Heart right ventricle (tissue), 16 donors: ENCODE data around the gene CEP170. TPM values are rescaled to one million over a fixed set of nuclear protein-coding genes. Genes with fewer than 3 reads are reported as not detected.
A peak's percentile ranks its signal among the peaks of the same experiment; 100 is the strongest.

Experiments used
- ATAC-seq, 8 donors: fragments of 200-7000 bp; cut with Tn5 transposase; one replicate each; pipeline ENCODE4 v1.9.1; 2020; ENCODE audit warnings: mild to moderate bottlenecking in 8 of 8, moderate library complexity in 8 of 8, moderate number of reproducible peaks in 1 of 8
- DNase-seq, 2 donors: peaks; one replicate each; pipeline ENCODE4 v3.0.0-alpha.2; 2020
- H3K27ac ChIP-seq, 10 donors: fragments of 200-600 bp; sonication (generic) in 2 of 10; one replicate each; pipeline versions ENCODE4 v1.5.0 to v1.8.0; 2020 to 2022; ENCODE audit warnings: mild to moderate bottlenecking in 3 of 10
- H3K27me3 ChIP-seq, 7 donors: fragments of 200-600 bp; one replicate each; pipeline ENCODE4 v1.8.0; 2021 to 2022; ENCODE audit warnings: mild to moderate bottlenecking in 2 of 7
- H3K36me3 ChIP-seq, 9 donors: fragments of 200-600 bp; sonication (generic) in 1 of 9; one replicate each; pipeline versions ENCODE4 v1.5.0 to v1.8.0; 2020 to 2022; ENCODE audit warnings: mild to moderate bottlenecking in 2 of 9
- H3K4me1 ChIP-seq, 9 donors: fragments of 200-600 bp; sonication (generic) in 1 of 9; one replicate each; pipeline versions ENCODE4 v1.5.0 to v1.8.0; 2020 to 2022; ENCODE audit warnings: mild to moderate bottlenecking in 4 of 9
- H3K4me3 ChIP-seq, 10 donors: fragments of 200-600 bp; sonication (generic) in 2 of 10; one replicate each; pipeline versions ENCODE4 v1.5.0 to v1.8.0; 2020 to 2022; ENCODE audit warnings: mild to moderate bottlenecking in 7 of 10, moderate library complexity in 2 of 10
- H3K9me3 ChIP-seq, 11 donors: fragments of 200-600 bp in 10 of 11; sonication (generic) in 2 of 11; one replicate each; pipeline versions ENCODE4 v1.5.0 to v1.8.0; 2013 to 2022; ENCODE audit warnings: mild to moderate bottlenecking in 2 of 11, control low read depth in 1 of 11, moderate library complexity in 1 of 11
- WGBS, 2 donors: extraction: QIAGEN DNeasy Blood & Tissue Kit; methylation state at CpG; one replicate each; pipeline ENCODE4 v1.1.7; 2013; ENCODE audit warnings: inconsistent platforms in 1 of 2; 5-methylcytosine and 5-hydroxymethylcytosine counted together
- intact Hi-C, 10 donors: fragments of 100-400 bp; cut with DNase I; formaldehyde crosslinking; loops; one replicate each; pipeline versions ENCODE4 v1.11.1 to v1.14.2; 2022
- long read RNA-seq, 3 donors: library from polyadenylated mRNA; unstranded; transcript quantifications; one replicate each; pipeline ENCODE4 v2.0.0, GENCODE V29; 2020 to 2021
- polyA plus RNA-seq, 2 donors: library from polyadenylated mRNA; stranded (reverse); fragments of 200-250 nt; gene quantifications; one replicate each; pipeline ENCODE4 v1.2.3, GENCODE V29; 2013
- total RNA-seq, 10 donors: library from RNA; stranded (reverse); fragmentation: NEBNext Ultra II Directional in 3 of 10; extraction: Animal tissue kit (Norgen Biotek cat#: 25700) in 3 of 10; gene quantifications; one replicate each; pipeline versions ENCODE4 v1.2.1 to v1.2.4, GENCODE V29; 2021 to 2023
- TF ChIP-seq, protein P1 (sequence below), 9 donors: fragments of 200-600 bp; sonication (generic) in 2 of 9; IDR thresholded peaks; one replicate each; pipeline versions ENCODE4 v1.5.0 to v1.8.0; 2021 to 2022; ENCODE audit warnings: antibody characterized with exemption in 9 of 9, mild to moderate bottlenecking in 5 of 9, moderate library complexity in 1 of 9
- donor health status: Arrhythmogenic right ventricular cardiomyopathy.
- donor health status: ischemic (EF 13 %, LVEDD 7.1; RV severe dilation, severe dysfunction).
- donor health status: healthy with polysubstance abuse.
- donor health status: DM: no; HTN: yes; CAD: no.
- donor health status: DM: no; HTN: no; CAD: no.
- donor health status: ischemic (EF 25% LVEDD 6.9; RV normal size, moderate dysfunction).
- donor health status: ischemic (EF 25% LVEDD 5.7; RV mildly dilated, moderate dysfunction).
- donor health status: healthy.
- donor health status: DM: yes; HTN: yes; CAD: no.
- donor health status: Ischemic cardiomyopathy.
- donor health status: ischemic (EF 35%, LVEDD 5.7; RV mildly dilated, moderate dysfunction).
- donor health status: nonischemic (EF 11% LVEDD 7.7; RV severe dilation, severe dysfunction).
- donor health status: DM: yes; HTN: yes; CAD: no.
- donor health status: PGD.
- donor health status: ischemic (EF 29% LVEDD 5.4; RV normal size, mild dysfunction).
- donor health status: nonischemic (EF 23%, LVEDD 6.1; RV moderate dilation, normal function).

Gene CEP170
- total RNA-seq (10 to 100 TPM; 37.2 to 75.5 (median 56.0) TPM), polyA plus RNA-seq (10 to 100 TPM in 1 of 2 donors, 1 to 10 TPM in 1; 7.3 to 35.4 TPM)
- long read RNA-seq, donor 1, partial matches to known transcripts = 5 of 8 reads
- long read RNA-seq, donor 1, other reads (novel, unspliced or antisense) = 2 of 8 reads
- long read RNA-seq, donor 2, partial matches to known transcripts = 12 of 23 reads
- long read RNA-seq, donor 2, other reads (novel, unspliced or antisense) = 10 of 23 reads
- long read RNA-seq, donor 3, partial matches to known transcripts = 22 of 45 reads
- long read RNA-seq, donor 3, other reads (novel, unspliced or antisense) = 19 of 45 reads

DNA sequence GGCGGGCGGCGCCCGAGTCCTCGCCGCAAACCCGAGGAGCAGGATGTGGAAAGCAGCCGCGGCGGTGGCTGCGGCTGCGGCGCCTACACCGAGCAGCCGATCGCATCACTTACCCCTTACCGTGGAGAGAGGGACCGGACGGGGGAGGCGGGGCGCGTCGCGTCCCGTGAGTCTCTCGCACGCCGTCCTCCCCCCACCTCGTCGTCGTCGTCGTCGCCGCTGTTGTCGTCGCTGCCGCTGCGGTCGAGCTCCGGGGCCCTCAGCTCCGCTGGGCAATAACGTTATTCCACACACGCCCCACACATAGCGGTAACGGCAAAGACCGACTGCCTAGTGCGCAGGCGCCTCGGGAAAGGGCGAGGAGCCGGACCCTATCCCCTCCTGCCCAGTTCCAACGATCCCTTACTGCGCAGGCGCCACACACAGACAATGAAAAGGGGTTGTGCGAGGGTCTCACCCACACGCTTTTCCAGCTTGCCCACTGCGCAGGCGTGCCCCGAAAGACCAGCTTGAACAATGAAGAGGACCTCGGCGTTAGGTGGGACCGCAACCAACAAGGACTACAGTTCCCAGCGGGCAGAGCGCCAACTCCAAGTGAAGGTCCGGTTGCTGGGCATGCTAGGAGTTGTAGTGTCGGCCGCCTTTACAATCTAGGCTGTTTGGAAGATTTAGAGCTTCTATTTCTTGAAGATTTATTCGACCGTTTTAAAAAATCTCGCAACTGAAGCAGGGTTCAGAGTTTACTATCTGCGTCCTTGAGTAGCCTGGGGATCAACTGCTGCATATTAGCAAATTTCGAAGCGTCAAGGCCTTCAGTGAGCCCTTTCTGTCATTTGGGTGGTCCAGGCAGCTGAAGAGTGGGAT lies at the start of gene CEP170:
Gene CEP170 (minus strand): TSS at position 355 of the 864 bp plus-strand sequence. CDS start 30,001 bp downstream, outside the sequence.
- Histone ChIP-seq H3K36me3 (no peaks in the 10 kb centered on the region), H3K9me3 (no peaks in the 10 kb centered on the region), H3K4me3 (peak within 1 kb of the TSS; percentile 69 to 95 (median 86)), H3K27me3 (no peaks in the 10 kb centered on the region), H3K27ac (peak within 1 kb of the TSS; percentile 87 to 99 (median 97)), H3K4me1 (peaks cover 0 to 61% (median 49%) of the 10 kb centered on the region in 9 donors)
- peak; percentile 75 to 92 (median 82) for ATAC-seq
- 0% methylated on average over 70 to 74 of the region's 74 CpGs for WGBS, 2 donors
- intact Hi-C loops = loop anchor here in 1 of 10 donors (5.0 kb wide), 1 partner anchor 38 kb away; no protein-coding TSS in a partner anchor
- peak; percentile 92 to 96 for DNase-seq
- TF ChIP-seq, protein P1, sequence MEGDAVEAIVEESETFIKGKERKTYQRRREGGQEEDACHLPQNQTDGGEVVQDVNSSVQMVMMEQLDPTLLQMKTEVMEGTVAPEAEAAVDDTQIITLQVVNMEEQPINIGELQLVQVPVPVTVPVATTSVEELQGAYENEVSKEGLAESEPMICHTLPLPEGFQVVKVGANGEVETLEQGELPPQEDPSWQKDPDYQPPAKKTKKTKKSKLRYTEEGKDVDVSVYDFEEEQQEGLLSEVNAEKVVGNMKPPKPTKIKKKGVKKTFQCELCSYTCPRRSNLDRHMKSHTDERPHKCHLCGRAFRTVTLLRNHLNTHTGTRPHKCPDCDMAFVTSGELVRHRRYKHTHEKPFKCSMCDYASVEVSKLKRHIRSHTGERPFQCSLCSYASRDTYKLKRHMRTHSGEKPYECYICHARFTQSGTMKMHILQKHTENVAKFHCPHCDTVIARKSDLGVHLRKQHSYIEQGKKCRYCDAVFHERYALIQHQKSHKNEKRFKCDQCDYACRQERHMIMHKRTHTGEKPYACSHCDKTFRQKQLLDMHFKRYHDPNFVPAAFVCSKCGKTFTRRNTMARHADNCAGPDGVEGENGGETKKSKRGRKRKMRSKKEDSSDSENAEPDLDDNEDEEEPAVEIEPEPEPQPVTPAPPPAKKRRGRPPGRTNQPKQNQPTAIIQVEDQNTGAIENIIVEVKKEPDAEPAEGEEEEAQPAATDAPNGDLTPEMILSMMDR (IDR thresholded peaks at IDR 0.05) = no peak

DNA sequence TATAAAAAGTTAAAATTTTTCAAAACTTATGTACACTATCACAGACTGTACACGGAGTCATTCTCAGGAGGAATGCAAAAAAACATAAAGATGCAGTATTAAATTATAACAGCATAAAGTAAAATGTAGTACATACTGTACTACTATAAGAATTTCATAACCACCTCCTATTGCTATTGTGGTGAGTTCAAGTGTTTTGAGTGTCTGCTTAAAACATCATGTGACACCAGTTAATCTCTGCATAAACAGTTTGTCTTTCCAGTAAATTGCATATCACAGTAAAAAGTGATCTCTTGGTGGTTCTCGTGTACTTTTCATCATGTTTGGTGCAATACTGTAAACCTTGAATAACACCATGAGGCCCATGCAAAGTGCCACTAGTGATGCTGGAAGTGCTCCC lies 46.0 kb upstream of the CEP170 start:
- H3K27me3 ChIP-seq = no peaks in the 10 kb centered on the region
- DNase-seq (no peak), ATAC-seq (no peak)
- peaks cover 0 to 85% (median 13%) of the 10 kb centered on the region in 9 donors for H3K36me3 ChIP-seq
- no peaks in the 10 kb centered on the region for H3K4me1 ChIP-seq
- TF ChIP-seq, protein P1 (IDR thresholded peaks at IDR 0.05) = no peak
- peaks cover 0 to 19% (median 0%) of the 10 kb centered on the region in 11 donors for H3K9me3 ChIP-seq
- no peak overlapping the region for H3K4me3 ChIP-seq
- no peak overlapping the region for H3K27ac ChIP-seq
- 94 to 96% methylated on average over 2 of the region's 2 CpGs for WGBS, 2 donors
- intact Hi-C loops = no loop called here

DNA sequence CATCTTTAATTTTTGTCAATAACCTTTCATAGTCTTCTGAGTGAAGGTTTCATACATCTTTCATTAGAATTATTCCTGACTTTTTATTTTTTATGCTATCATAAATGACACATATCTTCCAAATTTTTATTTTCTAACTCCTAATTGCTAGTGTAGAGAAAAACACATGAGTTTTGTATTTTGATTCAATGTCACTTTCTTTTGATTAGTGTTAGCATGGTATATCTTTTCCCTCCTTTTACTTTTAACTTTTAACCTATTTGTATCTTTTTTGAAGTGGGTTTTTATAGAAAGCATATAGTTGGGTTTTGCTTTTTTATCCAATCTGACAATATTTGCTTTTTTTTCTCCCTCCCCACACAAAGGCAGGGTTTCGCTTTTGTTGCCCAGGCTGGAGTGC lies 44.0 kb upstream of the CEP170 start:
- Histone ChIP-seq H3K4me3 (no peak overlapping the region), H3K27ac (no peak overlapping the region), H3K36me3 (peaks cover 0 to 69% (median 18%) of the 10 kb centered on the region in 9 donors), H3K9me3 (peaks cover 0 to 23% (median 0%) of the 10 kb centered on the region in 11 donors), H3K4me1 (no peaks in the 10 kb centered on the region), H3K27me3 (no peaks in the 10 kb centered on the region)
- TF ChIP-seq, protein P1 (IDR thresholded peaks at IDR 0.05) = no peak
- ATAC-seq (no peak), DNase-seq (no peak)
- intact Hi-C loops = no loop called here
- WGBS, 2 donors = 96 to 100% methylated on average over 1 of the region's 1 CpG

DNA sequence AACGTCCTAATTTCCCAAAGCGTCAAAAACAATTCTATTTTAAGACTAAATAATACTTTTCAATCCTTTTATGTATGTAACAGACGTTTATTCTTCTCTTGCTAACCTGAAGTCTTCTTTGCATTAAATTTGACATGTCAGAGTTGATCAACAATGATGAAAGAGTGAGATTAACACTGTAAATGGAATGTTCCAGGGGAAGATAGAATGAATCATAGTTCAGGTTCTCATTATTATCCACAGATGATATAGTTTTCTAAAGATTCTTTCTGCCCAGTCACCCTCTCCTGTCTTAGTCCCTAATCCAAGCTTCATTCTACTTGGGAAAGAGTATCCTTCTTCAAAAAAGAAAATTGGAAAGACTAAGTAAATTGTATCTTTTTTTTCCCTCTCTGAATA lies 39.6 kb upstream of the CEP170 start:
- Histone ChIP-seq H3K4me1 (no peaks in the 10 kb centered on the region), H3K27ac (no peak overlapping the region), H3K27me3 (no peaks in the 10 kb centered on the region), H3K9me3 (peaks cover 0 to 28% (median 4%) of the 10 kb centered on the region in 11 donors), H3K4me3 (no peak overlapping the region), H3K36me3 (peaks cover 0 to 85% (median 32%) of the 10 kb centered on the region in 9 donors)
- TF ChIP-seq, protein P1 (IDR thresholded peaks at IDR 0.05) = no peak
- intact Hi-C loops = loop anchor here in 1 of 10 donors (5.0 kb wide), 1 partner anchor 1433 kb away; no protein-coding TSS in a partner anchor
- no peak for DNase-seq
- WGBS, 2 donors = 71 to 78% methylated on average over 3 of the region's 3 CpGs
- ATAC-seq = no peak
